ENCODE data around the gene ABHD17A.

Gene ABHD17A

GRCh38 chr19:1860042-1860775, 25.1 kb downstream of the ABHD17A start (continued):
- TF ChIP-seq TSHZ2 (CRISPR knock-in tag; IDR thresholded peaks at IDR 0.05), result no peak
- TF ChIP-seq SNAI2 (CRISPR knock-in tag; IDR thresholded peaks at IDR 0.05), result no peak
- TF ChIP-seq GLIS3 (CRISPR knock-in tag; IDR thresholded peaks at IDR 0.05), result no peak
- TF ChIP-seq CSDC2 (CRISPR knock-in tag; IDR thresholded peaks at IDR 0.05), result no peak
- TF ChIP-seq ARNTL (CRISPR knock-in tag; IDR thresholded peaks at IDR 0.05; ENCODE audit: borderline replicate concordance, low read depth), result no peak
- TF ChIP-seq BACH2 (CRISPR knock-in tag; IDR thresholded peaks at IDR 0.05; ENCODE audit: borderline replicate concordance), result no peak
- no peak for TF ChIP-seq TOX (CRISPR knock-in tag; IDR thresholded peaks at IDR 0.05; ENCODE audit: borderline replicate concordance)
- TF ChIP-seq CREB5 (CRISPR knock-in tag; IDR thresholded peaks at IDR 0.05; ENCODE audit: low read depth), result no peak
- TF ChIP-seq ZFP30 (CRISPR knock-in tag; IDR thresholded peaks at IDR 0.05), result no peak
- TF ChIP-seq PPARA (CRISPR knock-in tag; IDR thresholded peaks at IDR 0.05; ENCODE audit: borderline replicate concordance), result no peak
- no peak for TF ChIP-seq ZNF8 (CRISPR knock-in tag; IDR thresholded peaks at IDR 0.05)
- TF ChIP-seq ZC3H10 (CRISPR knock-in tag; IDR thresholded peaks at IDR 0.05), result no peak

GRCh38 chr19:1859331-1859781, 25.9 kb downstream of the ABHD17A start:
- TF ChIP-seq CSRNP3 (CRISPR knock-in tag; IDR thresholded peaks at IDR 0.05) (no peak), PPARA (CRISPR knock-in tag; IDR thresholded peaks at IDR 0.05; ENCODE audit: borderline replicate concordance) (no peak), GLIS3 (CRISPR knock-in tag; IDR thresholded peaks at IDR 0.05) (no peak), ZNF70 (CRISPR knock-in tag; IDR thresholded peaks at IDR 0.05) (no peak), OSR1 (CRISPR knock-in tag; IDR thresholded peaks at IDR 0.05) (no peak), TCF4 (CRISPR knock-in tag; IDR thresholded peaks at IDR 0.05; ENCODE audit: borderline replicate concordance) (no peak), ZFP30 (CRISPR knock-in tag; IDR thresholded peaks at IDR 0.05) (no peak), SNAI2 (CRISPR knock-in tag; IDR thresholded peaks at IDR 0.05) (no peak), ARNTL (CRISPR knock-in tag; IDR thresholded peaks at IDR 0.05; ENCODE audit: borderline replicate concordance, low read depth) (no peak), PATZ1 (CRISPR knock-in tag; IDR thresholded peaks at IDR 0.05; ENCODE audit: borderline replicate concordance) (no peak), ZFP3 (CRISPR knock-in tag; IDR thresholded peaks at IDR 0.05) (no peak), POU6F1 (CRISPR knock-in tag; IDR thresholded peaks at IDR 0.05; ENCODE audit: borderline replicate concordance, low read depth) (no peak), BACH2 (CRISPR knock-in tag; IDR thresholded peaks at IDR 0.05; ENCODE audit: borderline replicate concordance) (no peak), CSDC2 (CRISPR knock-in tag; IDR thresholded peaks at IDR 0.05) (no peak)
- no peak for ATAC-seq
